H1 (cell line): ENCODE results near the gene CCDC144A. TPM values are rescaled to one million over a fixed set of nuclear protein-coding genes. Genes with fewer than 3 reads are reported as not detected.
"Not testable (repeated sequence)": the region's sequence is repeated elsewhere in the genome, so short reads cannot be mapped to it uniquely, and the experiment has no call there.

ENCODE experiments used
- CTCF ChIA-PET: fragments of 300-600 bp; sonication (Branson Sonifier 250); formaldehyde crosslinking; loops from one replicate; lab custom pipeline; 2021; ENCODE audit not compliant: partially characterized antibody; lab: Charles Lee
- POLR2A ChIA-PET: fragments of 300-600 bp; sonication (Branson Sonifier 250); formaldehyde crosslinking; loops from one replicate; lab custom pipeline; 2021; ENCODE audit warnings: inconsistent platforms; ENCODE audit not compliant: partially characterized antibody; lab: Charles Lee
- DNase-seq, 2 experiments: peaks; one replicate each; pipeline versions ENCODE4 v3.0.0 to v3.0.0-alpha.2; 2010 to 2022; ENCODE audit warnings: low spot score in 2 of 2, low read depth in 1 of 2, mixed read lengths in 1 of 2
- FAIRE-seq: peaks from 2 replicates; lab custom pipeline; 2011; peaks lifted over from hg19 to GRCh38; lab: Jason Lieb, UNC
- H2AFZ ChIP-seq: 2 replicates; pipeline ENCODE4 v1.8.1; 2012; ENCODE audit warnings: low read length, inconsistent platforms
- H2AK5ac ChIP-seq: 2 replicates; pipeline ENCODE4 v1.6.1; 2013; ENCODE audit warnings: low read depth, low read length
- H2BK120ac ChIP-seq: replicated peaks from 2 replicates; pipeline ENCODE3; 2013; ENCODE audit warnings: low read depth, low read length, inconsistent platforms
- H2BK12ac ChIP-seq: 2 replicates; pipeline ENCODE4 v1.6.1; 2013; ENCODE audit warnings: low read depth, low read length
- H2BK15ac ChIP-seq: 2 replicates; pipeline ENCODE4 v1.6.1; 2013; ENCODE audit warnings: low read length
- H2BK20ac ChIP-seq: 2 replicates; pipeline ENCODE4 v1.6.1; 2013; ENCODE audit warnings: low read length
- H2BK5ac ChIP-seq: 2 replicates; pipeline ENCODE4 v1.6.1; 2013; ENCODE audit warnings: low read depth, low read length
- H3K14ac ChIP-seq: 2 replicates; pipeline ENCODE4 v1.6.1; 2013; ENCODE audit warnings: inconsistent platforms; ENCODE audit not compliant: insufficient read length
- H3K18ac ChIP-seq: 2 replicates; pipeline ENCODE4 v1.6.1; 2013; ENCODE audit warnings: low read length; ENCODE audit errors: extremely low read depth
- H3K23ac ChIP-seq: 2 replicates; pipeline ENCODE4 v1.6.1; 2013; ENCODE audit warnings: inconsistent platforms; ENCODE audit not compliant: insufficient read length
- H3K23me2 ChIP-seq: 2 replicates; pipeline ENCODE4 v1.6.1; 2013; ENCODE audit warnings: low read depth, low read length
- H3K27ac ChIP-seq: 2 replicates; pipeline ENCODE4 v1.6.1; 2011; ENCODE audit warnings: low read depth, low read length, inconsistent platforms
- H3K27me3 ChIP-seq, 4 experiments: replicated peaks in 1 of 4; 1 replicate in 1 of 4; 2 replicates in 3 of 4; pipeline versions ENCODE4 v1.6.1 to v1.8.1; 2011 to 2013; ENCODE audit warnings: low read length in 3 of 4, mild to moderate bottlenecking in 3 of 4, inconsistent platforms in 2 of 4, mixed read lengths in 2 of 4, moderate library complexity in 1 of 4; ENCODE audit not compliant: control insufficient read depth in 3 of 4, insufficient read depth in 3 of 4; ENCODE audit errors: extremely low read depth in 1 of 4
- H3K36me3 ChIP-seq, 4 experiments: 2 replicates each; pipeline versions ENCODE4 v1.6.1 to v1.8.1; 2011 to 2013; ENCODE audit warnings: mild to moderate bottlenecking in 4 of 4, low read length in 3 of 4, moderate library complexity in 2 of 4, control low read depth in 1 of 4, inconsistent platforms in 1 of 4; ENCODE audit not compliant: insufficient read depth in 4 of 4, control insufficient read depth in 2 of 4
- H3K4ac ChIP-seq: replicated peaks from 2 replicates; pipeline ENCODE3; 2013; ENCODE audit warnings: low read length, low read depth, mixed read lengths, inconsistent platforms; ENCODE audit not compliant: insufficient read length
- H3K4me1 ChIP-seq, 4 experiments: replicated peaks in 1 of 4; 1 replicate in 1 of 4; 2 replicates in 3 of 4; pipeline versions ENCODE4 v1.6.1 to v1.8.1; 2011 to 2013; ENCODE audit warnings: low read length in 3 of 4, inconsistent platforms in 2 of 4, mixed read lengths in 1 of 4; ENCODE audit not compliant: insufficient read depth in 4 of 4, control insufficient read depth in 3 of 4
- H3K4me2 ChIP-seq, 2 experiments: 2 replicates each; pipeline versions ENCODE4 v1.6.1 to v1.8.1; 2011 to 2013; ENCODE audit warnings: low read depth in 2 of 2, low read length in 2 of 2, control low read depth in 1 of 2, inconsistent platforms in 1 of 2, mild to moderate bottlenecking in 1 of 2; ENCODE audit not compliant: insufficient read depth in 1 of 2
- H3K4me3 ChIP-seq, 4 experiments: fragments of 200-600, 300-600 bp in 1 of 4; sonication (generic), shearing (Covaris generic), sonication (Bioruptor Twin) in 1 of 4; 2 replicates each; pipeline versions ENCODE4 v1.5.1 to v1.8.1; 2011 to 2016; ENCODE audit warnings: low read length in 4 of 4, low read depth in 3 of 4, control low read depth in 2 of 4, inconsistent platforms in 2 of 4, mild to moderate bottlenecking in 2 of 4, mixed read lengths in 1 of 4, moderate library complexity in 1 of 4; ENCODE audit not compliant: insufficient read depth in 2 of 4; ENCODE audit errors: extremely low read depth in 1 of 4
- H3K56ac ChIP-seq: replicated peaks from 2 replicates; pipeline ENCODE3; 2013; ENCODE audit warnings: low read depth, mild to moderate bottlenecking, mixed read lengths, low read length, inconsistent platforms; ENCODE audit not compliant: insufficient read length
- H3K79me1 ChIP-seq: 2 replicates; pipeline ENCODE4 v1.6.1; 2013; ENCODE audit warnings: low read depth, low read length, control low read depth
- H3K79me2 ChIP-seq, 2 experiments: 2 replicates each; pipeline versions ENCODE4 v1.6.1 to v1.8.1; 2012 to 2013; ENCODE audit warnings: low read length in 2 of 2, mild to moderate bottlenecking in 2 of 2, inconsistent platforms in 1 of 2; ENCODE audit not compliant: insufficient read depth in 2 of 2, control insufficient read depth in 1 of 2
- H3K9ac ChIP-seq, 4 experiments: replicated peaks in 1 of 4; 1 replicate in 1 of 4; 2 replicates in 3 of 4; pipeline versions ENCODE4 v1.6.1 to v1.8.1; 2011 to 2013; ENCODE audit warnings: low read depth in 3 of 4, low read length in 3 of 4, control low read depth in 2 of 4, mild to moderate bottlenecking in 2 of 4, moderate library complexity in 2 of 4, inconsistent platforms in 1 of 4; ENCODE audit errors: extremely low read depth in 1 of 4
- H3K9me3 ChIP-seq, 2 experiments: 2 replicates each; pipeline versions ENCODE4 v1.6.1 to v1.8.1; 2012 to 2013; ENCODE audit warnings: mild to moderate bottlenecking in 2 of 2, moderate library complexity in 2 of 2, control low read depth in 1 of 2, inconsistent platforms in 1 of 2, low read depth in 1 of 2, low read length in 1 of 2, mixed read lengths in 1 of 2; ENCODE audit not compliant: insufficient read depth in 2 of 2
- H4K20me1 ChIP-seq, 2 experiments: replicated peaks in 1 of 2; 2 replicates each; pipeline versions ENCODE3 to v1.8.1; 2011 to 2013; ENCODE audit warnings: inconsistent platforms in 2 of 2, low read length in 2 of 2, mild to moderate bottlenecking in 1 of 2; ENCODE audit not compliant: insufficient read depth in 2 of 2, control insufficient read depth in 1 of 2
- H4K5ac ChIP-seq: 2 replicates; pipeline ENCODE4 v1.6.1; 2013; ENCODE audit warnings: low read length, low read depth, mixed read lengths, inconsistent platforms; ENCODE audit not compliant: insufficient read length
- H4K8ac ChIP-seq: 2 replicates; pipeline ENCODE4 v1.8.0; 2013; ENCODE audit warnings: mild to moderate bottlenecking, moderate library complexity, low read length, inconsistent platforms; ENCODE audit not compliant: insufficient read depth; ENCODE audit errors: extremely low read depth
- H4K91ac ChIP-seq: replicated peaks from 2 replicates; pipeline ENCODE3; 2013; ENCODE audit warnings: low read length, mixed read lengths, inconsistent platforms; ENCODE audit not compliant: insufficient read length
- WGBS, 2 experiments: shearing (Covaris generic) in 1 of 2; methylation state at CpG; one replicate each; pipeline versions ENCODE4 v1.1.6 to v1.1.7; 2013 to 2015; ENCODE audit warnings: low lambda C conversion rate in 2 of 2, mixed read lengths in 2 of 2, inconsistent platforms in 1 of 2, low coverage in 1 of 2, missing lambda C conversion rate in 1 of 2; ENCODE audit not compliant: insufficient replicate concordance in 2 of 2, insufficient coverage in 1 of 2, insufficient read length in 1 of 2; ENCODE audit errors: extremely low coverage in 1 of 2, missing lambda C conversion rate in 1 of 2; 5-methylcytosine and 5-hydroxymethylcytosine counted together
- polyA plus RNA-seq, 7 experiments: library from polyadenylated mRNA; depleted of rRNA in 3 of 7; stranded (reverse) in 5 of 7; unstranded in 2 of 7; fragments of >200 nt in 5 of 7; fragments of 200-250 nt in 2 of 7; gene quantifications; 1 replicate in 5 of 7; 2 replicates in 1 of 7; 4 replicates in 1 of 7; pipeline versions ENCODE4 v1.2.1 to v1.2.3, GENCODE V29; 2011 to 2013; ENCODE audit warnings: missing spikeins in 2 of 7, mixed read lengths in 2 of 7
- total RNA-seq: library from RNA; stranded (reverse); fragmentation: NEBNext Ultra II Directional; extraction: Animal tissue kit (Norgen Biotek cat#: 25700); gene quantifications from 2 replicates; pipeline ENCODE4 v1.2.1, GENCODE V29; 2021

Gene CCDC144A
- total and polyA plus RNA-seq, 2 of the 8 experiments (the other 6 are each of a cell fraction or from before 2014, with no cell fraction given) = 0.35 to 1.7 TPM

DNA sequence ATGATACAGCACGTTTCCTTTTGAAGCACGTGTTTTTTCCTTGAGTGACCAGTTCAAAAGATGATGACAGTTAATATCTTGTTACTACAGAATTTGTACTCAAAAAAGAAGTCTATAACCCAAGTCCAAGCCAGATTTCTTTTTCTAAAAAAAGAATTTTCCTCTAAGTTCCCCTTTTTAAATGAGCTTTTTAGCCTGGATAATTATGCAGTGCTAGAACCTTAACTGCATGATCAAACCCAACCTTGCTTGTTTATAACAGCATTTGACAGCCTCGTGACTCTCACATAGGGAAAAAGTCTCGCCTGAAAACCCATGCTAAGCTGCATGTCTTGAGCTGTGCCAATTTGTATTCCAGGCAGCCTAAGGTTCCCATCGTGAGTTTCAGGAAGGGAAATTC lies 104.2 kb downstream of the CCDC144A start:
- H2AK5ac ChIP-seq, CTCF ChIA-PET, H3K23me2 ChIP-seq, H3K4me2 ChIP-seq, H4K5ac ChIP-seq, H2BK120ac ChIP-seq, H3K4me3 ChIP-seq, FAIRE-seq, DNase-seq, H2BK20ac ChIP-seq, H3K9ac ChIP-seq, H3K36me3 ChIP-seq, H3K9me3 ChIP-seq, H4K8ac ChIP-seq, H3K27ac ChIP-seq, H3K27me3 ChIP-seq, H2BK12ac ChIP-seq, H3K4me1 ChIP-seq, H3K79me1 ChIP-seq, H3K56ac ChIP-seq, H3K4ac ChIP-seq, H4K20me1 ChIP-seq, H2BK15ac ChIP-seq, POLR2A ChIA-PET, H3K23ac ChIP-seq, H2BK5ac ChIP-seq, H4K91ac ChIP-seq, H3K14ac ChIP-seq, H3K79me2 ChIP-seq, H2AFZ ChIP-seq, H3K18ac ChIP-seq: not testable (repeated sequence)
- 76% methylated on average over 3 of the region's 5 CpGs; no CpG with 5 or more reads in 1 of the 2 experiments for WGBS, 2 experiments

DNA sequence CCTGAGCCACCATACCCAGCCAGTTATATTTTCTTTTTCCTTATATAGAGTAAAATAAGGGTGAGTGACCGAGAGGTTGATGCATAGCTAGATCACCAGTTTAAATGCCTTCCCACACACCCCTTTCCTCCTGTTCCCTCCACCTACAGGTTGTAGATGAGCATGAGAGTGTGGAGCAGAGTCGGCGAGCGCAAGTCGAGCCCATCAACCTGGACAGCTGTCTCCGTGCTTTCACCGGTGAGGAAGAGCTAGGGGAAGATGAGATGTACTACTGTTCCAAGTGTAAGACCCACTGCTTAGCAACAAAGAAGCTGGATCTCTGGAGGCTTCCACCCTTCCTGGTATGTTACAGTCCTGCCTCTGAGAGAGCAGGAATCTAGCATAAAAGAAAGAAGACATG lies 105.9 kb downstream of the CCDC144A start:
- H3K18ac ChIP-seq, H3K56ac ChIP-seq, DNase-seq, H3K36me3 ChIP-seq, H2BK20ac ChIP-seq, FAIRE-seq, H3K9ac ChIP-seq, H3K23ac ChIP-seq, POLR2A ChIA-PET, H2BK15ac ChIP-seq, H3K9me3 ChIP-seq, H3K4ac ChIP-seq, H3K27ac ChIP-seq, H4K5ac ChIP-seq, H2AFZ ChIP-seq, H2AK5ac ChIP-seq, H3K79me1 ChIP-seq, H3K14ac ChIP-seq, H3K4me1 ChIP-seq, H4K8ac ChIP-seq, H3K4me3 ChIP-seq, H2BK120ac ChIP-seq, H3K23me2 ChIP-seq, H2BK12ac ChIP-seq, H4K20me1 ChIP-seq, H2BK5ac ChIP-seq, H3K79me2 ChIP-seq, H4K91ac ChIP-seq, H3K27me3 ChIP-seq, CTCF ChIA-PET, H3K4me2 ChIP-seq: not testable (repeated sequence)
- 81% methylated on average over 6 of the region's 7 CpGs; no CpG with 5 or more reads in 1 of the 2 experiments for WGBS, 2 experiments
